ENCODE measurements around the gene SETBP1.

Gene SETBP1

GRCh38 chr18:45102126-45102525, 421.4 kb downstream of the SETBP1 start:
- DNase-seq = no peak

DNA sequence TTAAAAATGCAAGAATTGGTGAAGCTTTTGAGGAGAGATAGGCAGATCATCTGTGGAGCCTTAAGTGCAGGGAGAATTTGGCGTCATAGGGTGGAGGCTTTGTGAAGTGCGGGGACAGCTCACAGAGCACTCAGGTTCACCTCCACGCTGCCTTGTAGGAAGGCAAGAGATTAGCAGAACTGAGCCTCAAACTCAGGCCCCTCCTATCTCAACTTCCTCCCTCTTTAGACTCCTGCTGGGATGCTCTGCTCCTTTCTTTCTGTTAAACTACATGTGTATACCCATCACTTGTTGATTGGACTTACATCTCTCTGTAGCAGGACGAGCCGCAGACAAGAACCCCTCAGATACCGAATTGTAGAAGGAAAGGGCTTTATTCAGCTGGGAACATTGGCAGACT, 422.2 kb downstream of the SETBP1 start:
- no peak for DNase-seq

DNA sequence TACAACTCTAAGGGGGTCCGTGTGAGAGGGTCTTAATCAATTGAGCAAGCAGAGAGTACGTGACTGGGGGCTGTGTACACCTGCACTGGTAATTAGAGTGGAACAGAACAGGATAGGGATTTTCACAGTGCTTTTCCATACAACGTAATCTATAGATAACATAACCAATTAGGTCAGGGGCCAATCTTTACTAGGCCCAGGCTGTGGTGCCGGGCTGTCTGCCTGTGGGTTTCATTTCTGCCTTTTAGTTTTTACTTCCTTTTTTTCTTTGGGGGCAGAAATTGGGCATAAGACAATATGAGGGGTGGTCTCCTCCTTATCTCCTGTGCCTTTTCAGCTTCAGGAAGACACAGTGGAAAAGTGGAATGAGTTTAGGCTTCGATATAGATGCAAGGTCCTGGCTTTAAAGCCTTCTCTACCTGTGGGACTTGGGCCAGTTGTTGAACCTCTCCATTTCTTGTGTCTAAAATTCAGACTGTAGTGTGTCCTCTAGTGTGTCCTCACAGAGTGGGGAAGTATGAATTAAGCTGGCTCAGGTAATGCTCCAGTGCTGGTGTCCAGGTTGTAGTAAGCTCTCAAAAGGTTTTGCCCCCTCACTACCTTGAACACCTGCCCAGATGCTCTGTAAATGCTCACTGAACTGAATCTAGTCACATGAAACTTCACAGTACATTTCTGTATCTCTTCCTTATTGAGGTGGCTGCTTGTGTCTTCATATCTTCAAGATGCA, 422.8 kb downstream of the SETBP1 start:
- DNase-seq = no peak

DNA sequence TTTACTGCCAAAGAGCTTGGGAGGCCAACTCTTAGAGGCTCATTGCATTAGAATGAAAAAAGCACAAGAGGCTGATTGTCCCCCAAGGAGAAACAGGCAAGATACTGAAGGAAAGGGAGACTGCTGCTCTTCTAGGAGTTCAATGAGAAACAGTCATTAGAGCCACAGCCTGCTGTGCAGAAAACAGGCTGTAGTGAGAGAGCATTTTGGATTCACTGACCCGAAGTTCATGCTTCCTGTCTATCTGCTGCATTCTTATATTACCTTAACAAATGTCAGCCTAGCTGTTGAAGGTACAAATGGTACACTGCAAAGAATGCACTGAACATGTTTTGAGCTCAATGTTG, 423.3 kb downstream of the SETBP1 start:
- DNase-seq = no peak

- DNase-seq = no peak
Observed at GRCh38 chr18:45106331-45106774, 425.7 kb downstream of the SETBP1 start.

GRCh38 chr18:45107425-45107824, 426.7 kb downstream of the SETBP1 start:
- DNase-seq = no peak

DNA sequence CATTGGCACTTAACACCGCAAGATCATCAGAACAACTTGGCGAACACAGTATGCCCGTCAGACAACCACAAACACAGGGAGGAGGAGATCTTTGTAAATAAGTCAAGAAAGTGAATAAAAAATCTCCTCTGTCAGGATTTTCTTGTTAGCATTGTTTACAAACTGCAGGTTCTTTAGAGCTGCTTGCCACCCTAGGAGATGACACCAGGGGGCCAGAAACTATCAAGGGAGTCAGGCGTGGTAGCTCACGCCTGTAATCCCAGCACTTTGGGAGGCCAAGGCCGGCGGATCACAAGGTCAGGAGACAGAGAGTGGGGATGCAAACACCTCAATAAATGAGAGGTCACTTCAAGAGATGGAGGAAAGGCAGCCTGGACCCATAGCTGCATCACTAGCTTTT, 428.1 kb downstream of the SETBP1 start:
- DNase-seq = no peak

GRCh38 chr18:45109271-45109670, 428.6 kb downstream of the SETBP1 start:
- DNase-seq = no peak

GRCh38 chr18:45109706-45110105, 429.0 kb downstream of the SETBP1 start:
- no peak for DNase-seq

- no peak for DNase-seq
Observed at GRCh38 chr18:45110577-45111501, 430.2 kb downstream of the SETBP1 start.

- DNase-seq = no peak
Observed at GRCh38 chr18:45111502-45111848, 430.8 kb downstream of the SETBP1 start.

- DNase-seq = no peak
Observed at GRCh38 chr18:45112682-45113081, 432.0 kb downstream of the SETBP1 start.

DNA sequence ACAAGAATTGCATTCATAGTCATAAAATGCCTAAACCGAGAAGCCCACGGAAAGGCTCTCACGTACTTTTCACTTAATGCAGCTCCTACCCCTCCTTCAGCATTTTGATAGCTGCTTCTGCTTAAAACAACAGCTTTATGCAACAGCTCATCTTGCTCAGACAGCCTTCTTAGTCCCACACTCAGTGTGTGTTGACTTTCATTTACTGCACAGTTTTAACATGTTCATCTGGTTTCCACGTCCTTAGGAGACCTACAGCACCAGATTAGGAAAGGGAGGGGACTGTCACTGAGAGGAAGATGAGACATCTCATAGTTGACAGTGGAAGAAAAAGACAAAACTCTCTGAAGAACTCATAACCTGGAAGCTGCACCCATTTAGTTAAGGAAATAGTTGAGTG, 435.4 kb downstream of the SETBP1 start:
- DNase-seq = no peak
